ENCODE results near the gene TRABD2A. TPM values are rescaled to one million over a fixed set of nuclear protein-coding genes. Genes with fewer than 3 reads are reported as not detected.
A peak's percentile ranks its signal among the peaks of the same experiment; 100 is the strongest.

Gene TRABD2A
- total RNA-seq, 2 experiments from 2014 or later: 1.6 to 1.9 TPM

GRCh38 chr2:84891355-84892010 lies 10.6 kb upstream of the TRABD2A start:
- H3K79me2 ChIP-seq (ENCODE audit: insufficient read depth, low read depth, low read length): no peaks in the 10 kb centered on the region
- H3K9me3 ChIP-seq (ENCODE audit: low read length): no peaks in the 10 kb centered on the region
- H3K36me3 ChIP-seq (ENCODE audit: insufficient read depth, low read length): no peaks in the 10 kb centered on the region
- H3K4me1 ChIP-seq (ENCODE audit: insufficient read depth, low read length, poor library complexity, severe bottlenecking): peaks cover 35% of the 10 kb centered on the region
- BruUV-seq (replicated peaks): no TSS peak
- intact Hi-C loops (cut with micrococcal nuclease; ENCODE audit: unreplicated experiment): no loop called here
- CTCF ChIA-PET (ENCODE audit: unreplicated experiment): no interaction called here
- no peak overlapping the region for H3K27ac ChIP-seq (ENCODE audit: low read depth, low read length, poor library complexity, severe bottlenecking)
- no peak for DNase-seq (ENCODE audit: low spot score)
- no peaks in the 10 kb centered on the region for H4K20me1 ChIP-seq (ENCODE audit: insufficient read depth, low read length)
- no peak for TF ChIP-seq EZH2phosphoT487 (IDR thresholded peaks at IDR 0.05; ENCODE audit: borderline replicate concordance, low read depth, low read length)
- TF ChIP-seq CTCF (conservative IDR thresholded peaks at IDR 0.05; ENCODE audit: low read length): no peak
- POLR2A ChIA-PET: interaction anchor here (0.5 to 1.4 kb wide), 3 partner anchors 9 to 769 kb away, joined by 3 to 4 read pairs (median 3); no protein-coding TSS in a partner anchor
- no peaks in the 10 kb centered on the region for H3K9me2 ChIP-seq (ENCODE audit: insufficient read depth, low read length)
- no peak overlapping the region for H3K4me3 ChIP-seq (ENCODE audit: low read depth, low read length, poor library complexity, severe bottlenecking)
- H2AFZ ChIP-seq (ENCODE audit: low read length): no peak overlapping the region
- H3K4me2 ChIP-seq (ENCODE audit: low read length): no peak overlapping the region

DNA sequence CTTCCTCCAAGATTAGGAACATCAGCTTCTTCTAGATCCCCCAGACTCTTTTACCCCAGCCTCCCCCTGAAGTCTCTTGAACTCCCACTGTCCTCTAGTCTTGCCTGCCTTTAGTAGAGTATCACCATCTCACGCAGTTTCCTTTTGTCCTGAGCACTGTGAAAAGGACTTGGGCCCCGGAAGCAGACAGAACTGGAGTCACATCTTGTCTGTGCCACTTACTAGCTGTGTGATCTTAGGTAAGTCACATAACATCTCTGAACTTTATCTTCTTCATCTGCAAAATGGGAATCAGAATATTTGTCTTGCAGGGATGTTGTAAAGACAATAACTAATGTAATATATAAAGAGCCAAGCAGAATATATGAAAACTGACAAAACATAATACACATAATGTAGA lies 8.4 kb upstream of the TRABD2A start:
- DNase-seq (ENCODE audit: low spot score): peak; percentile 25
- intact Hi-C loops (cut with micrococcal nuclease; ENCODE audit: unreplicated experiment): loop anchor here (2.0 kb wide), 2 partner anchors 35 to 73 kb away; no protein-coding TSS in a partner anchor
- TF ChIP-seq EZH2phosphoT487 (IDR thresholded peaks at IDR 0.05; ENCODE audit: borderline replicate concordance, low read depth, low read length) (no peak), CTCF (conservative IDR thresholded peaks at IDR 0.05; ENCODE audit: low read length) (no peak)
- ChIA-PET POLR2A (interaction anchor here (0.5 to 3.1 kb wide), 10 partner anchors 11 to 98 kb away, joined by 3 to 10 read pairs (median 4); partner anchors contain the start of gene TMSB10), CTCF (ENCODE audit: unreplicated experiment) (interaction anchor here (1.0 to 1.9 kb wide), 2 partner anchors 37 to 51 kb away, joined by 4 to 8 read pairs; no protein-coding TSS in a partner anchor)
- Histone ChIP-seq H3K4me2 (ENCODE audit: low read length) (peak overlapping the region; percentile 70), H3K9me3 (ENCODE audit: low read length) (no peaks in the 10 kb centered on the region), H3K9me2 (ENCODE audit: insufficient read depth, low read length) (no peaks in the 10 kb centered on the region), H3K36me3 (ENCODE audit: insufficient read depth, low read length) (no peaks in the 10 kb centered on the region), H3K4me1 (ENCODE audit: insufficient read depth, low read length, poor library complexity, severe bottlenecking) (peaks cover 25% of the 10 kb centered on the region), H2AFZ (ENCODE audit: low read length) (peak overlapping the region; percentile 92), H3K79me2 (ENCODE audit: insufficient read depth, low read depth, low read length) (no peaks in the 10 kb centered on the region), H4K20me1 (ENCODE audit: insufficient read depth, low read length) (no peaks in the 10 kb centered on the region), H3K4me3 (ENCODE audit: low read depth, low read length, poor library complexity, severe bottlenecking) (peak overlapping the region; percentile 57), H3K27ac (ENCODE audit: low read depth, low read length, poor library complexity, severe bottlenecking) (peak overlapping the region; percentile 57)
- no TSS peak for BruUV-seq (replicated peaks)
